Skeletal muscle tissue (tissue), 4 donors: ENCODE results near the gene GHRHR. TPM values are rescaled to one million over a fixed set of nuclear protein-coding genes. Genes with fewer than 3 reads are reported as not detected.

Source experiments
- H3K27ac ChIP-seq: one replicate; pipeline ENCODE4 v1.7.0; 2013; ENCODE audit warnings: mild to moderate bottlenecking, low read depth, low read length, inconsistent platforms
- H3K27me3 ChIP-seq, 3 donors: one replicate each; pipeline ENCODE4 v1.7.0; 2013; ENCODE audit warnings: low read length in 3 of 3; ENCODE audit not compliant: control insufficient read depth in 3 of 3, insufficient read depth in 3 of 3
- H3K36me3 ChIP-seq, 3 donors: one replicate each; pipeline ENCODE4 v1.7.0; 2013; ENCODE audit warnings: low read length in 3 of 3; ENCODE audit not compliant: control insufficient read depth in 3 of 3, insufficient read depth in 3 of 3
- H3K4me1 ChIP-seq, 3 donors: one replicate each; pipeline ENCODE4 v1.7.0; 2013; ENCODE audit warnings: low read length in 3 of 3, mild to moderate bottlenecking in 3 of 3; ENCODE audit not compliant: control insufficient read depth in 3 of 3, insufficient read depth in 3 of 3
- H3K4me3 ChIP-seq, 3 donors: one replicate each; pipeline ENCODE4 v1.7.0; 2013; ENCODE audit warnings: low read length in 3 of 3
- H3K9ac ChIP-seq, 3 donors: one replicate each; pipeline ENCODE4 v1.7.0; 2013; ENCODE audit warnings: low read length in 3 of 3, mild to moderate bottlenecking in 3 of 3, moderate library complexity in 2 of 3, low read depth in 1 of 3
- H3K9me3 ChIP-seq, 3 donors: one replicate each; pipeline ENCODE4 v1.7.0; 2013; ENCODE audit warnings: low read length in 3 of 3; ENCODE audit not compliant: control insufficient read depth in 3 of 3
- total RNA-seq: library from RNA; depleted of rRNA; stranded (reverse); fragments of >200 nt; gene quantifications from one replicate; pipeline ENCODE4 v1.2.3, GENCODE V29; 2014
- donor health status: Osteomylitis.

GHRHR gene
- total RNA-seq, 1 donor from 2014 or later: not detected

GRCh38 chr7:30926313-30926712 is 37.4 kb upstream of the GHRHR start:
- Histone ChIP-seq H3K27me3 (no peaks in the 10 kb centered on the region), H3K9ac (no peak overlapping the region), H3K4me3 (no peak overlapping the region), H3K36me3 (peaks cover 0 to 13% (median 5%) of the 10 kb centered on the region in 3 donors), H3K27ac (no peak overlapping the region), H3K9me3 (peaks cover 0 to 4% (median 3%) of the 10 kb centered on the region in 3 donors), H3K4me1 (peaks cover 14 to 20% (median 19%) of the 10 kb centered on the region in 3 donors)

- H3K9ac ChIP-seq: no peak overlapping the region
- H3K27me3 ChIP-seq: no peaks in the 10 kb centered on the region
- no peak overlapping the region for H3K27ac ChIP-seq
- H3K36me3 ChIP-seq: peaks cover 0 to 13% (median 5%) of the 10 kb centered on the region in 3 donors
- peaks cover 0 to 4% (median 3%) of the 10 kb centered on the region in 3 donors for H3K9me3 ChIP-seq
- no peak overlapping the region for H3K4me3 ChIP-seq
- H3K4me1 ChIP-seq: peaks cover 14 to 20% (median 20%) of the 10 kb centered on the region in 3 donors
These were observed 36.7 kb upstream of the GHRHR start for GRCh38 chr7:30927040-30927439.

DNA sequence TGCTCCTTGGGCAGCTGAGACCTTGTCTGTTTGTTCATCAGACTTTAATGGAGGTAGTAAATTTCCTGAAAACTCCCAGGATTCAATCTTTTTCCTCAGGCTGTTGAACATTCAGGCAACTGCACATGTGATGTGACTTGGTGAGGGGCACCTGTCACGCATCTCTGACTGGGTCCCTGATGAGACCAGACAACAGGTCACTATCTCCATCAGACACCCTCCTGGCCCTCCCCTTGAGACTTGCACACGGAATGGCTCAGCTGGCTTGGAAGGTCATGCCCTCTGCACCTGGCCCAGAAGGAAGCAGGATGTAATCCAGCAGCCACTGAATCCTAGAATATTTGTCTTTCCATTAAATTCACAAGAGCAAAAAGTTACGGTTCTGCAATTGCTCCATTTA is 36.2 kb upstream of the GHRHR start:
- peaks cover 0 to 4% (median 3%) of the 10 kb centered on the region in 3 donors for H3K9me3 ChIP-seq
- peaks cover 0 to 13% (median 3%) of the 10 kb centered on the region in 3 donors for H3K36me3 ChIP-seq
- no peak overlapping the region for H3K27ac ChIP-seq
- H3K4me1 ChIP-seq: peaks cover 14 to 18% (median 18%) of the 10 kb centered on the region in 3 donors
- H3K27me3 ChIP-seq: no peaks in the 10 kb centered on the region
- H3K9ac ChIP-seq: no peak overlapping the region
- no peak overlapping the region for H3K4me3 ChIP-seq

DNA sequence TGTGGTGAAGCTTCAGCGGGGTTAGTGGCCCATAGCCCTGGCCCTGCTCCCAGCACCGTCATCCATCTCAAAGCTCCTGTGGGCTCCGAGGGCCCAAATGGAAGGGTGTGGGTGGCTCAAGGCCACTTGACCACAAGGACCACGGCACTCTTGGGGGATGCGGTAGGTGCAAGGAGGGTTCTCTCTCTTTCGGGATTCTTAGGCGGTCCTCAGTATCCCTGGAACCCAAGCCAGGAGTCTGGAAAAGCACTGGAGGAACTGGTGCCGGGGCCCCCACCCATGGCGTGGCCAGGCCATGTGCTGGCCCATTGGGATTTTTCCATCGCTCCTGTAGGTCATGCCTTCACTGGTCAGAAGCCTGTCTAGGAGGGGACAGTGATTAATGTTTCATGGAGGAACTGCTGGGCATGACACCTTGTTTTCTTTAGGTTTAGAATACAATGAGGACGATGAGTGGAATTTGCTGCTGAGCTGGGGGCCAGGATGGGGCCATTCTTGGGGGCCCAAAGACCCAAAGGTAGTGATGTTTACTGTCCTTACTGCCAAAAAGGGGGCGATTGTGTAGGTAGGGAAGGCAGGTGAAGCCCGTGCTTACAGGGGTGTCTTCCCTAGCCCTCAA is 35.4 kb upstream of the GHRHR start:
- Histone ChIP-seq H3K4me1 (peaks cover 14 to 17% (median 15%) of the 10 kb centered on the region in 3 donors), H3K9ac (no peak overlapping the region), H3K9me3 (peaks cover 0 to 4% (median 3%) of the 10 kb centered on the region in 3 donors)

DNA sequence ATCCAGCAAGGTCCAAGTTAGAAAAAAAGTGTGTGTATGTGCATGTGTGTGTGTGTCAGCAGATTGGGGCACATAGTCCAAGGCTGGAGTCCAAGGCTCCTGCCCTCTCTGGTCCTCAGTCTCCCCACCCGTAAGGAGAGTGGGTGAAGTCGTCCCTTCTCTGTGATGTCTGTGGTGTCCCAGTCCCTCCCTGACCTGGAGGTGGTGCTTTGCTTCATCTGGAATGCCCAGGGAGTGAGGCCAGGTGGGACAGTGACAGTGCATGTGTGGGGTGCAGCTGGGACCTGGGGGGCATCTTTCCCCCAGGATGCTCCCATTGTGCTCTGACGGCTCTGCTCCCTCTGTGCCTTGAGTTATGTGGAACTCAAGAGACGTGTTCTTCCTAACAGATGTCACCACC is 34.1 kb upstream of the GHRHR start:
- no peak overlapping the region for H3K27ac ChIP-seq
- H3K4me3 ChIP-seq: no peak overlapping the region
- no peaks in the 10 kb centered on the region for H3K27me3 ChIP-seq
- peaks cover 14 to 24% (median 15%) of the 10 kb centered on the region in 3 donors for H3K4me1 ChIP-seq
- peaks cover 0 to 6% (median 0%) of the 10 kb centered on the region in 3 donors for H3K36me3 ChIP-seq
- H3K9me3 ChIP-seq: peaks cover 0 to 4% (median 3%) of the 10 kb centered on the region in 3 donors
- no peak overlapping the region for H3K9ac ChIP-seq

More for the DNA sequence above, 35.4 kb upstream of the GHRHR start:
- H3K27me3 ChIP-seq: no peaks in the 10 kb centered on the region
- H3K4me3 ChIP-seq: no peak overlapping the region
- H3K36me3 ChIP-seq: peaks cover 0 to 8% (median 3%) of the 10 kb centered on the region in 3 donors
- no peak overlapping the region for H3K27ac ChIP-seq

- peak overlapping the region in 1 of 3 donors; percentile 40 for H3K9ac ChIP-seq
- no peak overlapping the region for H3K27ac ChIP-seq
- no peak overlapping the region for H3K4me3 ChIP-seq
- H3K4me1 ChIP-seq: peaks cover 14 to 24% (median 15%) of the 10 kb centered on the region in 3 donors
- H3K9me3 ChIP-seq: peaks cover 0 to 4% (median 3%) of the 10 kb centered on the region in 3 donors
- peaks cover 0 to 5% (median 0%) of the 10 kb centered on the region in 3 donors for H3K36me3 ChIP-seq
- H3K27me3 ChIP-seq: no peaks in the 10 kb centered on the region
These were observed 33.1 kb upstream of the GHRHR start for GRCh38 chr7:30930621-30931020.

GRCh38 chr7:30931161-30931928 is 32.4 kb upstream of the GHRHR start:
- Histone ChIP-seq H3K27me3 (no peaks in the 10 kb centered on the region), H3K4me3 (peak overlapping the region in 2 of 3 donors; percentile 23 to 54), H3K9me3 (peaks cover 0 to 4% (median 3%) of the 10 kb centered on the region in 3 donors), H3K9ac (peak overlapping the region in 1 of 3 donors; percentile 45), H3K27ac (peak overlapping the region; percentile 31), H3K36me3 (peaks cover 0 to 5% (median 0%) of the 10 kb centered on the region in 3 donors), H3K4me1 (peaks cover 14 to 24% (median 15%) of the 10 kb centered on the region in 3 donors)

DNA sequence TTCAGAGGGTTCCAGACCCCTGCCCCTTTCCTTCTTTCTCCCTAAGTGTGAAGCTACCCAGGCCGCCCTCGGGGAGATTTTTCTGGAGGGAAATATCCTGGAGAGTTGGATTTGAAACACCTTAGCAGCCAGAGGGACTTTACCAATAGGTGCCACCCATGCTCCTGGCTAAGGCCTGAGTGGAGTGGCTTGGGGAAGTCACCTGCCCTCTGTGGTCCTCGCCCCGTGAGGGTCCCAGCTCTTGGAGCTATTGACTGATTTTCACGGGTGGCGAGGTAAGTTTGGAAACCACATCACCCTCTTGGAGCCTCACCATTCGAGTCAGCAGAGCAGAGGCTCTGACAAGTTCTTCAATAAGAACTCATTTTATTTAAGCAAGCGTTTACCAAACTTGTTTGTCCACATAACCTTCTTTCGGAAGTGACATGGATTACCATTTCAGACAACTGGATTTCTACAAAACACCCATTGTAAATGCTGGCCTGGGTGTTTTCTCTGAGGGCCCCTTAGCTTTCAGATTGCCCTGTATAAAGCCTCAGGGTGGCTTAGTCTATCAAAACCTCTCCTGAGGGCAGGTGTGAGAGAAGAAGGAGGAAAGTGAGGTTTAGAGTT is 31.7 kb upstream of the GHRHR start:
- Histone ChIP-seq H3K9ac (peak overlapping the region in 1 of 3 donors; percentile 45), H3K9me3 (peaks cover 0 to 3% (median 2%) of the 10 kb centered on the region in 3 donors), H3K27me3 (no peaks in the 10 kb centered on the region), H3K27ac (no peak overlapping the region), H3K4me3 (peak overlapping the region in 1 of 3 donors; percentile 23), H3K4me1 (peaks cover 14 to 24% (median 15%) of the 10 kb centered on the region in 3 donors), H3K36me3 (peaks cover 0 to 4% (median 0%) of the 10 kb centered on the region in 3 donors)

GRCh38 chr7:30932562-30932961 is 31.2 kb upstream of the GHRHR start:
- H3K4me1 ChIP-seq: peaks cover 14 to 24% (median 15%) of the 10 kb centered on the region in 3 donors
- no peaks in the 10 kb centered on the region for H3K36me3 ChIP-seq
- H3K27ac ChIP-seq: no peak overlapping the region
- no peaks in the 10 kb centered on the region for H3K27me3 ChIP-seq
- no peak overlapping the region for H3K9ac ChIP-seq
- H3K9me3 ChIP-seq: no peaks in the 10 kb centered on the region
- no peak overlapping the region for H3K4me3 ChIP-seq
